ENCODE measurements around the gene ERBB3.

DNA sequence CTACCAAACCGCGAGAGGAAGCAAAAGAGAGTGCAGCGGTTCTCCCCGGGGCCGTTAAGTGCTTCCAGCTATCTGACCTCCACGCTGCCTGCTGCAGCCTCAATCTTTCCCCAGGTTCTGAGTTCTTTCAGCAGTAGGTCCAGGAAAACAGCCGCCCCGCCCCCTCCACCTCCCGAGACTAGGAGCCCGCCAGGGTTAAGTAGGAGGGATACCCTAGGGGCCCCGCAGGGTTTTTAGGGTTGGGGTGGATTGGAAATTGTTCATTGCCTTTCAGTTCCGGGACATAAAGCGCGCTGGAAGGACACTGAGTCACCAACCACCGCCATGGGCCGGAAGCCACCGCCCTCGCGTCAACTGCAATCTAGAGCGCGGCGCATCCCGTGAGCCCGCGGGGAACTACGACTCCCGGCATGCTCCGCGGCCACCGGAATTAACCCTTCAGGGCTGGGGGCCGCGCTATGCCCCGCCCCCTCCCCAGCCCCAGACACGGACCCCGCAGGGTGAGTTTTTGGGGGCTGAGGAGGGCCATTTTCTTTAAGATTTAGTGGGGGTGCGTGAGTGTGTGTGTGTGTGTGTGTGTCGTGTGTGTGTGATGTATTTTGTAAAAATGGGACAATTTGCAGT is 72.3 kb downstream of the ERBB3 start, which contains the start of gene MYL6B:
- TF ChIP-seq, protein P1, sequence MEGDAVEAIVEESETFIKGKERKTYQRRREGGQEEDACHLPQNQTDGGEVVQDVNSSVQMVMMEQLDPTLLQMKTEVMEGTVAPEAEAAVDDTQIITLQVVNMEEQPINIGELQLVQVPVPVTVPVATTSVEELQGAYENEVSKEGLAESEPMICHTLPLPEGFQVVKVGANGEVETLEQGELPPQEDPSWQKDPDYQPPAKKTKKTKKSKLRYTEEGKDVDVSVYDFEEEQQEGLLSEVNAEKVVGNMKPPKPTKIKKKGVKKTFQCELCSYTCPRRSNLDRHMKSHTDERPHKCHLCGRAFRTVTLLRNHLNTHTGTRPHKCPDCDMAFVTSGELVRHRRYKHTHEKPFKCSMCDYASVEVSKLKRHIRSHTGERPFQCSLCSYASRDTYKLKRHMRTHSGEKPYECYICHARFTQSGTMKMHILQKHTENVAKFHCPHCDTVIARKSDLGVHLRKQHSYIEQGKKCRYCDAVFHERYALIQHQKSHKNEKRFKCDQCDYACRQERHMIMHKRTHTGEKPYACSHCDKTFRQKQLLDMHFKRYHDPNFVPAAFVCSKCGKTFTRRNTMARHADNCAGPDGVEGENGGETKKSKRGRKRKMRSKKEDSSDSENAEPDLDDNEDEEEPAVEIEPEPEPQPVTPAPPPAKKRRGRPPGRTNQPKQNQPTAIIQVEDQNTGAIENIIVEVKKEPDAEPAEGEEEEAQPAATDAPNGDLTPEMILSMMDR (IDR thresholded peaks at IDR 0.05; ENCODE audit: borderline replicate concordance, extremely low read depth, low read length, poor library complexity, severe bottlenecking), result no peak
- no peak for TF ChIP-seq EZH2 (IDR thresholded peaks at IDR 0.05; ENCODE audit: borderline replicate concordance, low read depth, low read length, severe bottlenecking)
